GM12874 (cell line): ENCODE measurements around the gene MKS1.

Experiments used
- CTCF ChIP-seq: IDR thresholded peaks from 2 replicates; pipeline ENCODE4 v1.5.1; 2011; ENCODE audit warnings: low read depth, mild to moderate bottlenecking, control low read depth, low read length, moderate library complexity; ENCODE audit not compliant: insufficient read depth

Gene MKS1

GRCh38 chr17:58219007-58219788 lies at the start of gene MKS1:
Gene MKS1 (minus strand): TSS chr17:58219255. CDS start chr17:58219230, 25 bp downstream.
- peak; percentile 81 for TF ChIP-seq CTCF

GRCh38 chr17:58268326-58268725 lies 49.3 kb upstream of the MKS1 start:
- TF ChIP-seq CTCF, result no peak

GRCh38 chr17:58267347-58268324 lies 48.6 kb upstream of the MKS1 start:
- TF ChIP-seq CTCF, result no peak

GRCh38 chr17:58265902-58266875 lies 47.1 kb upstream of the MKS1 start:
- TF ChIP-seq CTCF, result no peak

GRCh38 chr17:58265271-58265670 lies 46.2 kb upstream of the MKS1 start:
- no peak for TF ChIP-seq CTCF

- no peak for TF ChIP-seq CTCF
These were observed 45.5 kb upstream of the MKS1 start for GRCh38 chr17:58264407-58265103.
